Mucosa of rectum (tissue), 2 donors: ENCODE measurements around the gene GNB1.

Source experiments
- H3K27ac ChIP-seq, 2 donors: one replicate each; pipeline ENCODE4 v1.7.0; 2013; ENCODE audit warnings: inconsistent platforms in 2 of 2, low read depth in 2 of 2, low read length in 2 of 2
- H3K27me3 ChIP-seq, 2 donors: one replicate each; pipeline ENCODE4 v1.7.0; 2013; ENCODE audit warnings: low read length in 2 of 2; ENCODE audit not compliant: control insufficient read depth in 2 of 2, insufficient read depth in 2 of 2
- H3K36me3 ChIP-seq, 2 donors: one replicate each; pipeline ENCODE4 v1.7.0; 2013; ENCODE audit warnings: low read length in 2 of 2; ENCODE audit not compliant: control insufficient read depth in 2 of 2, insufficient read depth in 2 of 2
- H3K4me1 ChIP-seq, 2 donors: one replicate each; pipeline ENCODE4 v1.7.0; 2013; ENCODE audit warnings: low read length in 2 of 2, mild to moderate bottlenecking in 1 of 2; ENCODE audit not compliant: control insufficient read depth in 2 of 2, insufficient read depth in 2 of 2
- H3K4me3 ChIP-seq, 2 donors: one replicate each; pipeline ENCODE4 v1.7.0; 2013; ENCODE audit warnings: low read length in 2 of 2
- H3K9ac ChIP-seq, 2 donors: one replicate each; pipeline ENCODE4 v1.7.0; 2013; ENCODE audit warnings: low read length in 2 of 2, low read depth in 1 of 2, mild to moderate bottlenecking in 1 of 2
- H3K9me3 ChIP-seq, 2 donors: one replicate each; pipeline ENCODE4 v1.7.0; 2013; ENCODE audit warnings: low read length in 2 of 2; ENCODE audit not compliant: control insufficient read depth in 2 of 2
- donor health status: healthy.
- donor health status: Normal muscosa, but diverticular disease.

The GNB1 gene

DNA sequence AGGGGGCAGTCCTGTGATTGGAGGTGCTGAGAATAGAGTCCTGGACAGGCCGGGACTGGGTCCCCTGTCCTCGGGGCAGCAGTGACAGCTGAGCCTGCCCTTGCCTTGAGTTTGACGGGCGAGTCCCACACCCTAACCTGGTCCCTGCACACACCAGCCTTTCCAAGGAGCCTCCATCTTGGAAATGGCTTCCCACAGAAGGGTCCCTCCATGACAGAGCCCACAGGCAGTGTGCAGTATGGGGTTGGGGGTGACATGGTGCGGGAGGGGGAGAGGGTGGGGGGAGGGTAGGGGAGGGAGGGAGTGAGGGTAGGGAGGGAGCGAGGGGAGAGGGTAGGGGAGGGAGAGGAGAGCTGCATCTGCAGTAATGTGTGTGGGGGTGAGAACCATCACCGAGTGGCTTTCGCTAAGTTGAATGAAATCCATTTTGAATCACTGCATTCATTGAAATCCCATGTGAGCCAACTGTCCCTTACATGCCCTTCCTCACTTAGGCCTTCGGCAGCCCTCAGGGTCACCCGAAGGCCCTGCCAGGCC lies 38.3 kb upstream of the GNB1 start:
- Histone ChIP-seq H3K27me3 (no peaks in the 10 kb centered on the region), H3K4me1 (no peaks in the 10 kb centered on the region), H3K27ac (no peak overlapping the region), H3K36me3 (no peaks in the 10 kb centered on the region), H3K9ac (no peak overlapping the region), H3K4me3 (no peak overlapping the region), H3K9me3 (no peaks in the 10 kb centered on the region)

DNA sequence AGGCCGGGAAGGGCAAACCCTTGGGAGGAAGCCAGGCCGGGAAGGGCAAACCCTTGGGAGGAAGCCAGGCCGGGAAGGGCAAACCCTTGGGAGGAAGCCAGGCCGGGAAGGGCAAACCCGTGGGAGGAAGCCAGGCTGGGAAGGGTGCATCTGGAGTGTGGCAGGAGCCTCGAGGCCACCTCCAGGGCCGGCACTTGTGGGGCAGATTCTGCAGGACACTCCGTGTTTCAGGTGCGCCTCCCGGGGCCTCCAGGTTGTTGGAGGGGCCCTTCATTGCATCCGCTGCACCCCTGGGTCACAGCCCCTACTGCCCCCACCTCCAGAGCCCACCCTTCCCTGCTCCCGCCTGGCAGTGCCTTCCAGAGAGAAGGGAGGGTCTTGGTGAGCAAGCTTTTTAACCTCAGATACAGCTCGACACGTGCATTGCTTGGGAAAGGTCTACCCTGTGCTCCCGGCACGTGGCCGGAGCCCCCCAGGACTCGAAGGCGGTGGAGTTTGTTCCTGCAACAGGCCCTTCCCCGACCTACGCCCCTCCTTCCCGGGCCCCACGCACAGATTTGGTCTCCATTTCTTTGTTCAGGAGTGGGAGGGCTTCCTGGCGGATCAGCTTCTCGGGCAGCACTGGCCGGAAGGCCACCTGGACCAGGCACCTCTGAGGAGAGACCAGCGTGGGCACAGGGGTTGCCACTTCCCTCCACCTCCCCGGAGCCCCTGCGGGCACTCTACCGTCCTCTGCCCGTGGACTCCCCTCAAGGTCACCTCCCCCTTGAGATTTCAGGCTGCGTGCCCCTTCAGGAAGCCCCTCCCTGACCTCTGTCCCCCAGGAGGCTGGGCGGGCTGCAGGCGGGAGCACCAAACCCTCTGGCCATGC lies 37.6 kb upstream of the GNB1 start:
- Histone ChIP-seq H3K9ac (no peak overlapping the region), H3K4me1 (peaks cover 2 to 3% of the 10 kb centered on the region in 2 donors), H3K36me3 (no peaks in the 10 kb centered on the region), H3K27ac (no peak overlapping the region), H3K9me3 (no peaks in the 10 kb centered on the region), H3K27me3 (no peaks in the 10 kb centered on the region), H3K4me3 (no peak overlapping the region)

DNA sequence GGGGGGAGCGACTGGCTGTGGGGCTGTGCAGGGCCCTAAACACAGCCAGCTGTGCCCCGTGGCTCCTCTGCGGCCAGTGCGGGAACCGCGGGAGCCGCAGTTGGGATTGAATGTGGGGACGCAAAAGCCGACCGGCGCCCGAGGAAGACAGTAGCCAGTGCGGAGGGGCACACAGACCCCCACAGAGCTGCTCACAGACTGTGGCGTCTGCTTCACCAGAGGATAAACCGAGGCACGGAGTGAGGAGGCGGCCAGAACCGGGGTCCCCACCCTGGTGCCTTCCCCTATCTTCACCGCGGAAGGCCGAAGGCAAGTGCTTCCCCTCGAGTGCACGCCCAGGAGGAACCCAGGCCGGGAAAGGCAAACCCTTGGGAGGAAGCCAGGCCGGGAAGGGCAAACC lies 36.9 kb upstream of the GNB1 start:
- H3K4me1 ChIP-seq: peaks cover 8 to 10% of the 10 kb centered on the region in 2 donors
- no peak overlapping the region for H3K4me3 ChIP-seq
- H3K9ac ChIP-seq: no peak overlapping the region
- no peak overlapping the region for H3K27ac ChIP-seq
- no peaks in the 10 kb centered on the region for H3K9me3 ChIP-seq
- H3K36me3 ChIP-seq: no peaks in the 10 kb centered on the region
- no peaks in the 10 kb centered on the region for H3K27me3 ChIP-seq

DNA sequence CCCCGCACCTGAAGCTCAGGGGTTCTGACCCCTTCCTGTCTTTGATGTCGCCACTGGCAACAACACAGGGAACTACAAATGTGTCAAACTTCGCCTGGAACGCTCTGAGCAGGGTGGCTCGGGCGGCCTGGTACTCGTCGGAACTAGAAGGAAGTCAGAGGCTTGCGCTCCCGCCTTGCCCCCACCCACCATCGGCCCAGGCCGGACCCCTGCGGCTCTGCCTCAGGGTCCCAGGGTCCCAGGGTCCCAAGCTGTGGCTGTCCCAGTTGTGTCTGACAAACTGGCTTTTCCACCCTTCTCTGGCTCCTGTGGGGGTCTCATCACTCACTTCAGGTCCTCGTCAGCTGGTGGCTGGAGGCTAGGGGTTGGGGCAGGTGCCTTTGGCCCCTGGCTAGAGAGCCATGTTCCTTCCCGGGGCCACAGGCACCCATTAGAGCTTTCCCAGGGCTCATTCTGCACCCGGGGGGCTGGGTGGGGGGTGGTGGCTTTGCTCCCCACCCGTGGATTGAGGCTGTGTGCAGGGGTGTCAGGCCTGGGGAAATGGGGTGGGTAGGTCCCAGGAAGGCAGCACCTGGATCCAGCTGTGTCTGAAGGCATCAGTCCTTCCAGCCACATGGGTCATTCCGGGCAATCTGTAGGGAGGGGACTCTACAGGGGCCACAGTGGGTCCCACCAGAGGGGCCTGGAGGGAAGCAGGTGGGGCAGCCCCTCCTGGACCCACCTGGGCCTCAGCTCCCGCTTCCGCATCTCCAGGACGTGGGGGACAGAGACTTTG lies 36.2 kb upstream of the GNB1 start:
- H3K9me3 ChIP-seq: no peaks in the 10 kb centered on the region

DNA sequence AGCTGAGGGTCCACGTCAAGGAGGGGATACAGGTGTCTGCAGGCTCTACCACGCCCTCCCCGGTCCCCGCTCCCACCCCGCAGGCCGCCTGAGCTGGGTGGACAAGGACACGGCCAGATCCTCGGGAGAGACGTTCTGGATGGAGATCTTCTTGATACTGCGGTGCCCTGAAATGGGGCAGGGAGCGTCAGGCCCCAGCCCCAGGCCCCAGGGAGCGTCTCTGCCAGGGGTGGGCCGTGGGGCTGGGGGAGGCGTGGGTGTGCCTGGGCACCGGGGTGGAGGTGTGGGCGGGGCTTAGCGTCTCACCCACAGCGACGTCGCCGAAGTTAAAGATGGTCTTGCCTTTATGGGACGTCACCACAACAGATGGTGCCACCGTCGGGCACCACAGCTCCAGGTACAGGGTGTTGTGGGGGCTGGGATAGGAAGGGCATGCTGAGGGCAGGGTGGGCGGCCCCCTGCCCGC lies 35.5 kb upstream of the GNB1 start:
- Histone ChIP-seq H3K4me1 (peaks cover 11 to 13% of the 10 kb centered on the region in 2 donors), H3K4me3 (no peak overlapping the region), H3K9ac (no peak overlapping the region), H3K36me3 (no peaks in the 10 kb centered on the region), H3K9me3 (no peaks in the 10 kb centered on the region), H3K27me3 (no peaks in the 10 kb centered on the region), H3K27ac (no peak overlapping the region)

More for the DNA sequence above, 36.2 kb upstream of the GNB1 start:
- H3K4me3 ChIP-seq: no peak overlapping the region
- no peaks in the 10 kb centered on the region for H3K36me3 ChIP-seq
- H3K27me3 ChIP-seq: no peaks in the 10 kb centered on the region
- H3K4me1 ChIP-seq: peaks cover 11 to 13% of the 10 kb centered on the region in 2 donors
- no peak overlapping the region for H3K9ac ChIP-seq
- H3K27ac ChIP-seq: no peak overlapping the region

DNA sequence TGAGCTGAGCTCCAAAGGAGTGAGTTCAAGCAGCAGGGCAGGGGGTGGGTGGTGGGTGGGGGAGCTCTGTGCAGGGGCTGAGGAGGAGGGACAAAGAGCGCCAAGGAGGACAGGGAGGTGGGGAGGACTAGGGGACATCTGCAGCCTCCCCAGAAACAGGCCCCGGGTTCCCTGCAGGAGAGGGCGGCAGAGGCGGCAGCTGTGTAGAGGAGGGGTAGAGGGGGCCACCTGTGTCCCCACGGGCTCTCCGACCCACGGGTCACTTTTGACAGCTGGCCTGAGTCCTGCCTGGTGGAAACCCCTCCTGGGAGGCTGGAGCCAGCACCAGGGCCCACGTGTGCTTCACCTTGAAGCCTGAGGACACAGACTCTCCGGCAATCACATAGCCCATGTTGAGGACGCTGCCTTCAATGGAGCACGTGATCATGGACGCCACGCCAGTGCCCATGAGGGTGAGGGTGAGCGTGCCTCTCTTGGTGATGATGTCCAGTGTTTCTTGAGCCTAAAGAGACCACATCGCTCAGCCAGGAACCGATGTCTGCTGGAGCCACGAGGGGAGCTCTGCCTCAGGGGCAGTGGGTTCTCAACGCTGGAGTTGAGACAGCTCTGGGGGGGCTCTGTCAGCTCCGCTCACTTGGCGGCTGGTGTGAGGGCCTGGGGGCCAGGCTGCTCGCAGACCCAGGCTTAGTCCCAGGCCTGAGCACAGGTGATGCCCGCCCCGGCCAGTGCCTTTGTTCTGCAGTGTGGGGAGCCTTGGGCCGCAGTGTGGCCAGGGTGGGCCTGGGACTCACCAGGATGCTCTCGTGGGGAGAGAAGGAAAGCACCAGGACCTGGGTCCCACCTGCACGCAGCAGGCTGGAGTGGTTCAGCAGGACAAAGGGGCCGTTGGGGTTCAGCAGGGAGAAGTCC lies 34.8 kb upstream of the GNB1 start:
- no peak overlapping the region for H3K4me3 ChIP-seq
- H3K4me1 ChIP-seq: peaks cover 11 to 13% of the 10 kb centered on the region in 2 donors
- H3K27ac ChIP-seq: no peak overlapping the region
- H3K27me3 ChIP-seq: no peaks in the 10 kb centered on the region
- H3K9ac ChIP-seq: no peak overlapping the region
- no peaks in the 10 kb centered on the region for H3K36me3 ChIP-seq
- no peaks in the 10 kb centered on the region for H3K9me3 ChIP-seq

DNA sequence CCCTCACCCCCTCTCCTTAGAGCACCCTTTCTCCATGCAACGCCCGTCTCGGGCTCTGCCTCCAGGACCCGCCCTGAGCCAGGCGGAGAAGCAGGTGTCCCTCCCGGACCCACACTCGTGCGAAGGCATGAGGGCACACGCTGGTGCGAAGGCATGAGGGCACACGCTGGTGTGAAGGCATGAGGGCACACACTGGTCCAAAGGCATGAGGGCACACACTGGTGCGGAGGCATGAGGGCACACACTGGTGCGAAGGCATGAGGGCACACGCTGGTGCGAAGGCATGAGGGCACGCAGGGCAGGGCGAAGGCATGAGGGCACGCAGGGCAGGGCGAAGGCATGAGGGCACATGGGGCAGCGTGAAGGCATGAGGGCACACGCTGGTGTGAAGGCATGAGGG lies 34.0 kb upstream of the GNB1 start:
- Histone ChIP-seq H3K27ac (no peak overlapping the region), H3K4me3 (no peak overlapping the region), H3K4me1 (peaks cover 12 to 15% of the 10 kb centered on the region in 2 donors), H3K27me3 (no peaks in the 10 kb centered on the region), H3K9ac (no peak overlapping the region), H3K9me3 (no peaks in the 10 kb centered on the region), H3K36me3 (no peaks in the 10 kb centered on the region)

DNA sequence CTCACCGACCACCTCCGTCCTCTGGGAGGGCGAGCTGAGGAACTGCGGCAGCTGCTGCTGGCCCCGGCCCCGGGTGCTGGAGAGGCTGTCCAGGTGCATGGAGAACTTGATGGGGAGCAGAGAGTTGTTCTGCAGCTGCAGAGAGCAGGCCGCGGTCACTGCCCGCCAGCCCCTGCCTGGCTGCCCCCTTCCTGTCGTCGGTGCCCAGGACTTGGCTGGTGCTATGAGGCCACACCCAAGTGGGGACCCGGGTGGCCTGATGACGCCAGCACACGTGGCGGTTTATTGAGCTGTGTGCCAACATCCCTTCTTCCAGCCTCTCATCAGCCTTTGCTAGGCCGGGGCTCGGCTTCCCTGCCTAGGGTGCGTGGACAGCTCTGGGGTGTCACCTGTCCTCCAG lies 33.5 kb upstream of the GNB1 start:
- Histone ChIP-seq H3K9ac (no peak overlapping the region), H3K4me3 (no peak overlapping the region), H3K27me3 (no peaks in the 10 kb centered on the region), H3K27ac (no peak overlapping the region), H3K4me1 (peaks cover 15 to 20% of the 10 kb centered on the region in 2 donors), H3K36me3 (no peaks in the 10 kb centered on the region), H3K9me3 (no peaks in the 10 kb centered on the region)

DNA sequence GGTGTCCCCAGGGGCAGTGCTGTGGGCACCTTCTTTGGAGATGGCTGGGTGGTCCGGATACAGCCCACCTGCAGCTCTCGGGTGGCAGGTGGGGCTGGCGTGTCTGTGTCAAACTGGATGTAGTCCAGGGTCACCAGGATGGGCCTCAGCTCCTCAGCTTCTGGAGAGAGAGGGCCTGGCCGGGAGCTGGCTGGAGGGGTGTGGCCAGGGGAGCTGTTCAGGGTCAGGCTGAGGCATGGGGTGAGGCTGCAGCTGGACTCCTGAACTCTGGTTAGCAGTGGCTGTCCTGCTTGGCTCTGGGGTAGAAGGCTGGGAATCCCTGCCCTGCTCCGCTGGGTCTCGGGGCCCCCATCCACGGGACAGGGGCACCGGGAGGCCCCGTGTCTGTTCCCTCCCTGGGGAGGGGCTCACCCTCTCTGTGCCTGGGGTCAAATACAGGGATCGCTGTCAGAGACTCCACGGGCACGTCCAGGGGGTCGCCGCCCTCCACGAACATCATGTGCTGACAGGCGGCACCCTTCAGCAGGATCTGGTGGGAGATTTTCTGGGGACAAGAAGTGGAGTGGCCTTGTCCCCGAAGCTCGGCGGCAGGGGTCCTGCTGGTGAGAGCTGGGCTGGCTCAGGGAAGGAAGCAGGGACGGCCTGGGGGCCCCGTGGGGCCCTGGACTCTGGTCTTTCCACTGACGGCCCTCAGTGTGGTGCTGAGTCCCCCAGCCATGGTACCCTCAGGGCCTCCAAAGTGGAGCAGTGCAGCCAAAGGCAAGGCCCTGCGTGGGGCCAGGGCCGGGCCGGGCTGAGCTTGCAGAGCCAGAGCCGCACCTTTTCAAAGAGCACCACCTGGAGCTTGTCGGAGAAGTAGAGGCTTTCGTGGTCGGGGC lies 32.3 kb upstream of the GNB1 start:
- H3K27ac ChIP-seq: no peak overlapping the region
- H3K27me3 ChIP-seq: no peaks in the 10 kb centered on the region
- peaks cover 21 to 28% of the 10 kb centered on the region in 2 donors for H3K4me1 ChIP-seq
- H3K9me3 ChIP-seq: no peaks in the 10 kb centered on the region
- peak overlapping the region in 1 of 2 donors; percentile 33 for H3K9ac ChIP-seq
- no peak overlapping the region for H3K4me3 ChIP-seq
- no peaks in the 10 kb centered on the region for H3K36me3 ChIP-seq
